HG03097 (cell line): Measurements from ENCODE around the gene VAC14.
"Not testable (repeated sequence)": the region's sequence is repeated elsewhere in the genome, so short reads cannot be mapped to it uniquely, and the experiment has no call there.

Source experiments
- ATAC-seq: cut with Tn5 transposase; IDR thresholded peaks from one replicate; pipeline ENCODE4 v1.9.1; 2021; ENCODE audit not compliant: unreplicated experiment, low FRiP score

The VAC14 gene

GRCh38 chr16:70746708-70747424, 54.1 kb downstream of the VAC14 start:
- no peak for ATAC-seq

GRCh38 chr16:70746040-70746707, 54.8 kb downstream of the VAC14 start:
- no peak for ATAC-seq

- no peak for ATAC-seq
These were observed 55.4 kb downstream of the VAC14 start for GRCh38 chr16:70745536-70746025.

- no peak for ATAC-seq
These were observed 56.6 kb downstream of the VAC14 start for GRCh38 chr16:70744366-70744765.

GRCh38 chr16:70743791-70744190, 57.2 kb downstream of the VAC14 start:
- ATAC-seq: no peak

- not testable (repeated sequence) for ATAC-seq
These were observed 58.0 kb downstream of the VAC14 start for GRCh38 chr16:70742967-70743366.

GRCh38 chr16:70741783-70742125, 59.2 kb downstream of the VAC14 start:
- no peak for ATAC-seq

- ATAC-seq: no peak
These were observed 59.8 kb downstream of the VAC14 start for GRCh38 chr16:70740914-70741782.

- no peak for ATAC-seq
These were observed 60.6 kb downstream of the VAC14 start for GRCh38 chr16:70740174-70740913.

- no peak for ATAC-seq
These were observed 61.6 kb downstream of the VAC14 start for GRCh38 chr16:70739389-70739788.

- ATAC-seq: no peak
These were observed 62.6 kb downstream of the VAC14 start for GRCh38 chr16:70738083-70738977.

- peak; percentile 87 for ATAC-seq
These were observed 63.4 kb downstream of the VAC14 start for GRCh38 chr16:70737377-70738082.

- peak; percentile 1 for ATAC-seq
These were observed 64.2 kb downstream of the VAC14 start for GRCh38 chr16:70736465-70737376.

- no peak for ATAC-seq
These were observed 65.6 kb downstream of the VAC14 start for GRCh38 chr16:70735141-70735979.

GRCh38 chr16:70734522-70735095, 66.3 kb downstream of the VAC14 start:
- no peak for ATAC-seq

GRCh38 chr16:70730944-70731343, 70.0 kb downstream of the VAC14 start:
- ATAC-seq: no peak

GRCh38 chr16:70730031-70730430, 70.9 kb downstream of the VAC14 start:
- ATAC-seq: no peak
